ENCODE data around the gene CGNL1.

- TF ChIP-seq POLR2A (IDR thresholded peaks at IDR 0.05) (no peak), CTCF (IDR thresholded peaks at IDR 0.05) (no peak), POLR2AphosphoS5 (IDR thresholded peaks at IDR 0.05) (no peak)
Observed at GRCh38 chr15:57589281-57589680, 213.0 kb downstream of the CGNL1 start.

Measured in upper lobe of left lung (tissue), 4 donors.